ENCODE data around the gene EHD3.

- no peak for TF ChIP-seq TARDBP (IDR thresholded peaks at IDR 0.05)
- no peak for TF ChIP-seq ELF4 (IDR thresholded peaks at IDR 0.05)
- TF ChIP-seq NFRKB (IDR thresholded peaks at IDR 0.05) = no peak
- no peak for TF ChIP-seq BHLHE40 (IDR thresholded peaks at IDR 0.05; ENCODE audit: borderline replicate concordance)
- no peak for TF ChIP-seq SUZ12 (IDR thresholded peaks at IDR 0.05)
- no peak for TF ChIP-seq LEF1 (IDR thresholded peaks at IDR 0.05; ENCODE audit: borderline replicate concordance)
- TF ChIP-seq ZNF384 (IDR thresholded peaks at IDR 0.05) = no peak
- TF ChIP-seq SP1 (IDR thresholded peaks at IDR 0.05) = no peak
- no peak for TF ChIP-seq FOXA1 (IDR thresholded peaks at IDR 0.05)
- TF ChIP-seq FOXM1 (IDR thresholded peaks at IDR 0.05; ENCODE audit: borderline replicate concordance) = no peak
- TF ChIP-seq HDGF (IDR thresholded peaks at IDR 0.05; ENCODE audit: borderline replicate concordance) = no peak
- no peak for TF ChIP-seq FOXK2 (IDR thresholded peaks at IDR 0.05)
- no peak for TF ChIP-seq ARNT (IDR thresholded peaks at IDR 0.05)
Measured at GRCh38 chr2:31247711-31248110, 13.8 kb downstream of the EHD3 start.

Data from HEK293T (cell line).